Endodermal cell (in vitro differentiated cells): ENCODE data around the gene COL4A2. TPM values are rescaled to one million over a fixed set of nuclear protein-coding genes. Genes with fewer than 3 reads are reported as not detected.

ENCODE experiments used
- DNase-seq: peaks from one replicate; pipeline ENCODE4 v3.0.0-alpha.2; 2017
- H3K27ac ChIP-seq: 2 replicates; pipeline ENCODE4 v1.5.1; 2013; ENCODE audit warnings: mild to moderate bottlenecking, low read depth, low read length, moderate library complexity
- H3K27me3 ChIP-seq: 2 replicates; pipeline ENCODE4 v1.6.1; 2013; ENCODE audit warnings: mild to moderate bottlenecking, low read length, moderate library complexity; ENCODE audit not compliant: insufficient read depth, control insufficient read depth, poor library complexity, severe bottlenecking
- H3K36me3 ChIP-seq: 2 replicates; pipeline ENCODE4 v1.7.0; 2013; ENCODE audit warnings: mild to moderate bottlenecking, low read length, moderate library complexity; ENCODE audit not compliant: control insufficient read depth, insufficient read depth
- H3K4me1 ChIP-seq: one replicate; pipeline ENCODE4 v1.7.0; 2013; ENCODE audit warnings: low read length; ENCODE audit not compliant: control insufficient read depth, insufficient read depth
- H3K4me3 ChIP-seq: 2 replicates; pipeline ENCODE4 v1.5.1; 2013; ENCODE audit warnings: mild to moderate bottlenecking, low read length, moderate library complexity
- H3K9ac ChIP-seq: 2 replicates; pipeline ENCODE4 v1.6.1; 2013; ENCODE audit warnings: mild to moderate bottlenecking, low read length, moderate library complexity; ENCODE audit not compliant: poor library complexity, severe bottlenecking; ENCODE audit errors: extremely low read depth
- H3K9me3 ChIP-seq: 2 replicates; pipeline ENCODE4 v1.6.1; 2013; ENCODE audit warnings: mild to moderate bottlenecking, low read length, moderate library complexity; ENCODE audit not compliant: control insufficient read depth
- H3K27ac Mint-ChIP-seq: 2 replicates; pipeline ENCODE4 v1.8.0; 2020; ENCODE audit warnings: mixed read lengths
- H3K27me3 Mint-ChIP-seq: 2 replicates; pipeline ENCODE4 v1.8.0; 2021; ENCODE audit warnings: mild to moderate bottlenecking, mixed read lengths; ENCODE audit not compliant: insufficient read depth
- H3K36me3 Mint-ChIP-seq: 2 replicates; pipeline ENCODE4 v1.8.0; 2020; ENCODE audit warnings: low read depth, mixed read lengths
- H3K4me1 Mint-ChIP-seq: 2 replicates; pipeline ENCODE4 v1.8.0; 2020; ENCODE audit warnings: mixed read lengths
- H3K4me3 Mint-ChIP-seq: 2 replicates; pipeline ENCODE4 v1.8.0; 2020; ENCODE audit warnings: mild to moderate bottlenecking, moderate library complexity, mixed read lengths
- H3K9me3 Mint-ChIP-seq: 2 replicates; pipeline ENCODE4 v1.8.0; 2020; ENCODE audit warnings: mild to moderate bottlenecking, mixed read lengths
- CTCF ChIP-seq: fragments of 200-600 bp; sonication (generic); conservative IDR thresholded peaks from 2 replicates; pipeline ENCODE4 v1.5.0; 2021; ENCODE audit warnings: antibody characterized with exemption, mild to moderate bottlenecking
- WGBS, 2 experiments: methylation state at CpG; one replicate each; pipeline versions ENCODE4 v1.1.5 to v1.1.7; 2013; ENCODE audit warnings: missing lambda C conversion rate in 2 of 2, mixed read lengths in 1 of 2; ENCODE audit not compliant: insufficient coverage in 1 of 2, insufficient read length in 1 of 2; 5-methylcytosine and 5-hydroxymethylcytosine counted together
- total RNA-seq, 2 donors: library from RNA; stranded (reverse); fragmentation: NEBNext Ultra II Directional in 1 of 2; extraction: Animal tissue kit (Norgen Biotek cat#: 25700) in 1 of 2; gene quantifications; 2 replicates in 1 of 2; 3 replicates in 1 of 2; pipeline ENCODE4 v1.2.1, GENCODE V29; 2021

The COL4A2 gene
- total RNA-seq, 2 donors from 2014 or later = 388 to 398 TPM

DNA sequence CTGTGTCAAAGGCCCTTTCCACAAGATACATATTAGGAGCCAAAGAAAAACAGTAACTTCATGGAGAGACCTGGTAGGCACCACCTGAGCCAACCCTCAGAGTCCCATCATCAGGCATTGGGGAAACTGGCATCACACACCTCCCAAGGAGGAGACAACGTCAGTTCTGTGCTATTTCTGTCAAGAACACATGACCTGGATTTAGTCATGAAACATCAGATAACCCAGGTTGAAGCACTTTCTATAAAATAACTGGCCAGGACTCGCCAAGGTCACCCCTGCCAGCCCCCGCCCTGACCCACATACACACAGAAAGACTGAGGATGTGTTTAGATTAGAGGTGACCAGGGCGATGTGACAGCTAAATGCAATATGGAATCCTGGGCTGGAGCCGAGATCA, 35.8 kb upstream of the COL4A2 start:
- H3K27ac ChIP-seq = no peak overlapping the region
- H3K27me3 ChIP-seq = no peaks in the 10 kb centered on the region
- no peaks in the 10 kb centered on the region for H3K27me3 Mint-ChIP-seq
- peaks cover 35% of the 10 kb centered on the region for H3K4me1 Mint-ChIP-seq
- H3K9me3 ChIP-seq = no peaks in the 10 kb centered on the region
- WGBS, 2 experiments = 83 to 98% methylated on average over 3 to 5 of the region's 5 CpGs
- H3K9ac ChIP-seq = no peak overlapping the region
- H3K4me3 ChIP-seq = no peak overlapping the region
- no peak overlapping the region for H3K4me3 Mint-ChIP-seq
- H3K4me1 ChIP-seq = peaks cover 7% of the 10 kb centered on the region
- peaks cover 36% of the 10 kb centered on the region for H3K36me3 Mint-ChIP-seq
- no peaks in the 10 kb centered on the region for H3K9me3 Mint-ChIP-seq
- TF ChIP-seq CTCF = no peak
- H3K36me3 ChIP-seq = peaks cover 67% of the 10 kb centered on the region
- DNase-seq = peak; percentile 26
- no peak overlapping the region for H3K27ac Mint-ChIP-seq

DNA sequence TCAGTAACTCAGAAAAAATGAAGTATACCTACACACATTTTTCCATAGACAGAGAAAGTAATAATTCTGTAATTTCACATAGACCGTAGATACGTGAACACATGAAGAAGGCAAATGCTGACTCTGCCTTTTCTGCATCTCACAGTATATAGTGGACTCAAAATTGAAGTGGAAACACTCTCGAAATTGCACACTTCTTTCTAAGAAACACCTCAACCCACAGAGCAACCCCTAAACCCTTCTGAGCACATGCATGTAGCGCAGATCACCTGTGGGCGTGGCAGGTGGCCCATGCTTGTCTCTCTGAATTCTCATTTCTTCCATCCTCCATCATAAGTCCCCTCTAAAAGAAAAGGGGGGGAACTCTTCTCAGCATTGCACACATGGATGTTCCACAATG, 34.9 kb upstream of the COL4A2 start:
- no peaks in the 10 kb centered on the region for H3K9me3 ChIP-seq
- TF ChIP-seq CTCF = no peak
- H3K27me3 ChIP-seq = no peaks in the 10 kb centered on the region
- Mint-ChIP-seq H3K27me3 (no peaks in the 10 kb centered on the region), H3K4me3 (no peak overlapping the region), H3K4me1 (peaks cover 27% of the 10 kb centered on the region), H3K36me3 (peaks cover 40% of the 10 kb centered on the region), H3K9me3 (no peaks in the 10 kb centered on the region), H3K27ac (no peak overlapping the region)
- no peak overlapping the region for H3K9ac ChIP-seq
- no peak overlapping the region for H3K4me3 ChIP-seq
- H3K27ac ChIP-seq = no peak overlapping the region
- DNase-seq = peak; percentile 5
- H3K4me1 ChIP-seq = peaks cover 7% of the 10 kb centered on the region
- WGBS, 2 experiments = 96 to 100% methylated on average over 2 to 5 of the region's 5 CpGs
- H3K36me3 ChIP-seq = peaks cover 66% of the 10 kb centered on the region

GRCh38 chr13:110272651-110273050, 34.4 kb upstream of the COL4A2 start:
- H3K4me3 ChIP-seq = no peak overlapping the region
- no peak overlapping the region for H3K27ac Mint-ChIP-seq
- H3K4me1 Mint-ChIP-seq = peaks cover 27% of the 10 kb centered on the region
- peak; percentile 26 for DNase-seq
- H3K27me3 Mint-ChIP-seq = no peaks in the 10 kb centered on the region
- no peaks in the 10 kb centered on the region for H3K27me3 ChIP-seq
- no peak for TF ChIP-seq CTCF
- peaks cover 64% of the 10 kb centered on the region for H3K36me3 ChIP-seq
- peaks cover 7% of the 10 kb centered on the region for H3K4me1 ChIP-seq
- no peaks in the 10 kb centered on the region for H3K9me3 Mint-ChIP-seq
- no peak overlapping the region for H3K27ac ChIP-seq
- no peak overlapping the region for H3K9ac ChIP-seq
- no peak overlapping the region for H3K4me3 Mint-ChIP-seq
- peaks cover 42% of the 10 kb centered on the region for H3K36me3 Mint-ChIP-seq
- H3K9me3 ChIP-seq = no peaks in the 10 kb centered on the region
- WGBS, 2 experiments = 93% methylated on average over 3 to 6 of the region's 6 CpGs
